Osteoblast (primary cell): ENCODE measurements around the gene THEM5. TPM values are rescaled to one million over a fixed set of nuclear protein-coding genes. Genes with fewer than 3 reads are reported as not detected.
A peak's percentile ranks its signal among the peaks of the same experiment; 100 is the strongest.
"Not testable (repeated sequence)": the region's sequence is repeated elsewhere in the genome, so short reads cannot be mapped to it uniquely, and the experiment has no call there.

Experiments
- DNase-seq: peaks from one replicate; pipeline ENCODE4 v3.0.0; 2011; ENCODE audit warnings: low spot score, mixed read lengths; ENCODE audit not compliant: insufficient read length; ENCODE audit errors: missing footprints
- H2AFZ ChIP-seq: 2 replicates; pipeline ENCODE4 v1.6.0; 2011; ENCODE audit warnings: mild to moderate bottlenecking, low read length
- H3K27ac ChIP-seq: 2 replicates; pipeline ENCODE4 v1.5.1; 2011; ENCODE audit warnings: mild to moderate bottlenecking, low read depth, low read length, moderate library complexity
- H3K27me3 ChIP-seq: 2 replicates; pipeline ENCODE4 v1.6.0; 2012; ENCODE audit warnings: mild to moderate bottlenecking, control low read depth, inconsistent platforms, low read length, moderate library complexity; ENCODE audit not compliant: insufficient read depth
- H3K36me3 ChIP-seq: 2 replicates; pipeline ENCODE4 v1.5.1; 2011; ENCODE audit warnings: mild to moderate bottlenecking, low read length, control low read depth, moderate library complexity; ENCODE audit not compliant: insufficient read depth
- H3K4me1 ChIP-seq: 2 replicates; pipeline ENCODE4 v1.5.1; 2011; ENCODE audit warnings: mild to moderate bottlenecking, low read length, control low read depth, moderate library complexity; ENCODE audit not compliant: insufficient read depth
- H3K4me2 ChIP-seq: 2 replicates; pipeline ENCODE4 v1.6.0; 2011; ENCODE audit warnings: mild to moderate bottlenecking, low read length; ENCODE audit not compliant: insufficient read depth
- H3K4me3 ChIP-seq: fragments of 200-600 bp; sonication (generic); 3 replicates; pipeline ENCODE4 v1.5.1; 2012; ENCODE audit warnings: mild to moderate bottlenecking, low read length, inconsistent platforms; ENCODE audit not compliant: insufficient read depth
- H3K79me2 ChIP-seq: 2 replicates; pipeline ENCODE4 v1.6.0; 2012; ENCODE audit warnings: mild to moderate bottlenecking, low read length, control low read depth, inconsistent platforms; ENCODE audit not compliant: insufficient read depth
- H3K9me3 ChIP-seq: 2 replicates; pipeline ENCODE4 v1.5.1; 2011; ENCODE audit warnings: low read depth, low read length, control low read depth
- H4K20me1 ChIP-seq: 2 replicates; pipeline ENCODE4 v1.6.0; 2012; ENCODE audit warnings: mild to moderate bottlenecking, low read length, control low read depth; ENCODE audit not compliant: insufficient read depth
- total RNA-seq: library from RNA; depleted of rRNA; stranded (reverse); fragments of >200 nt; gene quantifications from 2 replicates; pipeline ENCODE4 v1.2.3, GENCODE V29; 2012
- TF ChIP-seq, protein P1 (sequence below): IDR thresholded peaks from 2 replicates; pipeline ENCODE4 v1.5.1; 2011; ENCODE audit warnings: mild to moderate bottlenecking, low read depth, low read length, moderate library complexity; ENCODE audit errors: extremely low read depth

THEM5 gene
- total RNA-seq, 1 donor, result not detected

- DNase-seq, result peak; percentile 15
- peaks cover 22% of the 10 kb centered on the region for H3K36me3 ChIP-seq
- H3K79me2 ChIP-seq, result no peaks in the 10 kb centered on the region
- TF ChIP-seq, protein P1, sequence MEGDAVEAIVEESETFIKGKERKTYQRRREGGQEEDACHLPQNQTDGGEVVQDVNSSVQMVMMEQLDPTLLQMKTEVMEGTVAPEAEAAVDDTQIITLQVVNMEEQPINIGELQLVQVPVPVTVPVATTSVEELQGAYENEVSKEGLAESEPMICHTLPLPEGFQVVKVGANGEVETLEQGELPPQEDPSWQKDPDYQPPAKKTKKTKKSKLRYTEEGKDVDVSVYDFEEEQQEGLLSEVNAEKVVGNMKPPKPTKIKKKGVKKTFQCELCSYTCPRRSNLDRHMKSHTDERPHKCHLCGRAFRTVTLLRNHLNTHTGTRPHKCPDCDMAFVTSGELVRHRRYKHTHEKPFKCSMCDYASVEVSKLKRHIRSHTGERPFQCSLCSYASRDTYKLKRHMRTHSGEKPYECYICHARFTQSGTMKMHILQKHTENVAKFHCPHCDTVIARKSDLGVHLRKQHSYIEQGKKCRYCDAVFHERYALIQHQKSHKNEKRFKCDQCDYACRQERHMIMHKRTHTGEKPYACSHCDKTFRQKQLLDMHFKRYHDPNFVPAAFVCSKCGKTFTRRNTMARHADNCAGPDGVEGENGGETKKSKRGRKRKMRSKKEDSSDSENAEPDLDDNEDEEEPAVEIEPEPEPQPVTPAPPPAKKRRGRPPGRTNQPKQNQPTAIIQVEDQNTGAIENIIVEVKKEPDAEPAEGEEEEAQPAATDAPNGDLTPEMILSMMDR, result peak; percentile 46
- no peaks in the 10 kb centered on the region for H3K27me3 ChIP-seq
- H3K4me3 ChIP-seq, result no peak overlapping the region
- no peak overlapping the region for H2AFZ ChIP-seq
- no peak overlapping the region for H3K27ac ChIP-seq
- H4K20me1 ChIP-seq, result no peaks in the 10 kb centered on the region
- H3K9me3 ChIP-seq, result no peaks in the 10 kb centered on the region
- H3K4me1 ChIP-seq, result peaks cover 5% of the 10 kb centered on the region
- no peak overlapping the region for H3K4me2 ChIP-seq
Measured at GRCh38 chr1:151888972-151889570, 35.6 kb upstream of the THEM5 start.

DNA sequence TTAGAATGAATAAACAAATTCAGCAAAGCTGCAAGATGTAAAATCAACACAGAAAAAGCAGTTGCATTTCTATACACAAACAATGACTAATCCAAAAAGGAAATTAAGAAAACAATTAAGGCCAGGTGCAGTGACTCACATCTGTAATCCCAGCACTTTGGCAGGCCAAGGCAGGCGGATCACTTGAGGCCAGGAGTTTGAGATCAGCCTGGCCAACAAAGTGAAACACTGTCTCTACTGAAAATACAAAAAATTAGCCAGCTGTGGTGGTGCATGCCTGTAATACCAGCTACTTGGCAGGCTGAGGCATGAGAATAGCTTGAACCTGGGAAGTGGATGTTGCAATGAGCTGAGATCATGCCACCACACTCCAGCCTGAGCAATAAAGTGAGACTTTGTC lies 33.5 kb upstream of the THEM5 start:
- H3K79me2 ChIP-seq, result no peaks in the 10 kb centered on the region
- no peaks in the 10 kb centered on the region for H4K20me1 ChIP-seq
- TF ChIP-seq, protein P1, result no peak
- H3K4me1 ChIP-seq, result peaks cover 2% of the 10 kb centered on the region
- H3K9me3 ChIP-seq, result no peaks in the 10 kb centered on the region
- H3K36me3 ChIP-seq, result peaks cover 20% of the 10 kb centered on the region
- no peak overlapping the region for H3K4me2 ChIP-seq
- no peak overlapping the region for H3K4me3 ChIP-seq
- no peak overlapping the region for H2AFZ ChIP-seq
- DNase-seq, result no peak
- H3K27ac ChIP-seq, result peak overlapping the region; percentile 63
- no peaks in the 10 kb centered on the region for H3K27me3 ChIP-seq

- TF ChIP-seq, protein P1, result no peak
- H3K4me2 ChIP-seq, result no peak overlapping the region
- no peak for DNase-seq
- H3K36me3 ChIP-seq, result peaks cover 12% of the 10 kb centered on the region
- no peaks in the 10 kb centered on the region for H3K27me3 ChIP-seq
- no peaks in the 10 kb centered on the region for H3K9me3 ChIP-seq
- H4K20me1 ChIP-seq, result no peaks in the 10 kb centered on the region
- no peak overlapping the region for H3K27ac ChIP-seq
- no peak overlapping the region for H2AFZ ChIP-seq
- no peak overlapping the region for H3K4me3 ChIP-seq
- no peaks in the 10 kb centered on the region for H3K79me2 ChIP-seq
- H3K4me1 ChIP-seq, result no peaks in the 10 kb centered on the region
Measured at GRCh38 chr1:151885479-151885878, 32.0 kb upstream of the THEM5 start.

DNA sequence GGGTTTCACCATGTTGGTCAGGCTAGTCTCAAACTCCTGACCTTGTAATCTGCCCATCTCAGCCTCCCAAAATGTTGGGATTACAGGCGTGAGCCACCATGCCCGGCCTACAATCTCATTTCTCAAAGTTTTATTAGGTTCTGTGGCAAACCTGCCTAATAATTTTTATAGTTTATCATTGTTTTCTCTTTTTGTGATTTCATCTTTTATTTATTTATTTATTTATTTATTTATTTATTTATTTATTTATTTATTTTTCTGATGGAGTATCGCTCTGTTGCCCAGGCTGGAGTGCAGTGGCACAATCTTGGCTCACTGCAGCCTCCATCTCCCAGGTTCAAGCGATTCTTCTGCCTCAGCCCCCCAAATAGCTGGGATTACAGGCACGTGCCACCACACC lies 31.4 kb upstream of the THEM5 start:
- H3K4me2 ChIP-seq, H4K20me1 ChIP-seq, DNase-seq, H3K36me3 ChIP-seq, H3K4me3 ChIP-seq, H3K79me2 ChIP-seq, H3K27ac ChIP-seq, H3K9me3 ChIP-seq, H3K4me1 ChIP-seq, H2AFZ ChIP-seq, H3K27me3 ChIP-seq: not testable (repeated sequence)

DNA sequence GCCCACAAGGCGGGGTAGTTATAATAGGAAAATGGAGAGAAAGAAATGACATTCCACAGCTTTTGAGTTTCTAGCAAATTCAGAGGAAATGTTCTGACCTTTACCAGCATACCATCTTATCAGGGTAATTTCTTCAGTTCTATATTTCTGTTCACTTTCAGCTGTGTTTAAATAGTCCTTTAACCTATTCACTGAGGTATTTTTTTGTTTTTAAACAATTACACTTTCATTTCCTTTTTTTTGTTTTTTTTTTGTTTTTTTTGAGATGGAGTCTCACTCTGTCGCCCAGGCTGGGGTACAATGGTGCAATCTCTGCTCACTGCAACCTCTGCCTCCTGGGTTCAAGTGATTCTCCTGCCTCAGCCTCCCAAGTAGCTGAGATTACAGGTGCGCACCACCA lies 30.9 kb upstream of the THEM5 start:
- H3K4me1 ChIP-seq, H3K36me3 ChIP-seq, H2AFZ ChIP-seq, DNase-seq, H3K9me3 ChIP-seq, H3K79me2 ChIP-seq, H3K4me3 ChIP-seq, H3K27me3 ChIP-seq, H4K20me1 ChIP-seq, H3K27ac ChIP-seq, H3K4me2 ChIP-seq: not testable (repeated sequence)

DNA sequence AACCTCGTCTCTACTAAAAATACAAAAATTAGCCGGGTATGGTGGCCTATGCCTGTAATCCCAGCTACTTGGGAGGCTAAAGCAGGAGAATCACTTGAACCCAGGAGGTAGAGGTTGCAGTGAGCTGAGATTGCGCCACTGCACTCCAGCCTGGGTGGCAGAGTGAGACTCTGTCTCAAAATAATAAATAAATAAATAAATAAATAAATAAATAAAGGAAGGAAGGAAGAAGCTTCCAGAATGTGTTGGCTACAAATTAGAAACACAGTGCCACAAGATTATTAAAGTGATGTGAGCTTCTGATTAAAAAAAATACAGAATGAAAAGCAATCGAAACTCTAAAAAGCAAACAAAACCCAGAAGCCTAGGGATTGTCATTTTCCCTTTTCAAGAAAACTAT lies 30.4 kb upstream of the THEM5 start:
- not testable (repeated sequence) for H3K36me3 ChIP-seq, H3K4me1 ChIP-seq, DNase-seq, H3K4me2 ChIP-seq, H3K9me3 ChIP-seq, H2AFZ ChIP-seq, H3K4me3 ChIP-seq, H3K79me2 ChIP-seq, H3K27me3 ChIP-seq, H3K27ac ChIP-seq, H4K20me1 ChIP-seq

GRCh38 chr1:151882918-151883317 lies 29.4 kb upstream of the THEM5 start:
- H3K36me3 ChIP-seq, H3K4me3 ChIP-seq, H3K4me1 ChIP-seq, H3K4me2 ChIP-seq, DNase-seq, H3K9me3 ChIP-seq, H2AFZ ChIP-seq, H3K27ac ChIP-seq, H3K79me2 ChIP-seq, H3K27me3 ChIP-seq, H4K20me1 ChIP-seq: not testable (repeated sequence)
